ENCODE data around the gene HMGN4.

HMGN4 gene

GRCh38 chr6:26537846-26538571 lies at the start of gene HMGN4:
TSS of gene HMGN4 (plus strand) at chr6:26538366. CDS start at chr6:26545207, 6,841 bp downstream.
- ChIA-PET CTCF (interaction anchor here (0.8 to 1.8 kb wide), 15 partner anchors 9 to 1151 kb away, joined by 3 to 8 read pairs (median 4); no protein-coding TSS in a partner anchor), POLR2A (interaction anchor here (0.7 to 1.7 kb wide), 9 partner anchors 10 to 494 kb away, joined by 3 to 10 read pairs (median 3); a partner anchor contains a TSS)
- no peak for TF ChIP-seq CTCF (IDR thresholded peaks at IDR 0.05; ENCODE audit: control extremely low read depth, extremely low read depth, low read depth, missing control alignments)
- peak; percentile 82 for DNase-seq (ENCODE audit: extremely low spot score)

- no peak for DNase-seq (ENCODE audit: extremely low spot score)
- no peak for TF ChIP-seq CTCF (IDR thresholded peaks at IDR 0.05; ENCODE audit: control extremely low read depth, extremely low read depth, low read depth, missing control alignments)
- ChIA-PET POLR2A (no interaction called here), CTCF (interaction anchor here (0.9 to 2.4 kb wide), 10 partner anchors 9 to 148 kb away, joined by 3 to 8 read pairs (median 5); partner anchors contain the start of gene HMGN4)
These were observed 47.9 kb upstream of the HMGN4 start for GRCh38 chr6:26489996-26490964.

GRCh38 chr6:26491604-26492003 lies 46.6 kb upstream of the HMGN4 start:
- no peak for TF ChIP-seq CTCF (IDR thresholded peaks at IDR 0.05; ENCODE audit: control extremely low read depth, extremely low read depth, low read depth, missing control alignments)
- ChIA-PET POLR2A (no interaction called here), CTCF (interaction anchor here (0.7 to 1.8 kb wide), 5 partner anchors 9 to 20 kb away, joined by 3 to 7 read pairs (median 3); no protein-coding TSS in a partner anchor)

GRCh38 chr6:26493258-26493657 lies 44.9 kb upstream of the HMGN4 start:
- CTCF ChIA-PET, result interaction anchor here (1.0 to 1.8 kb wide), 3 partner anchors 10 to 21 kb away, joined by 3 to 7 read pairs (median 4); no protein-coding TSS in a partner anchor
- peak; percentile 30 for DNase-seq (ENCODE audit: extremely low spot score)
- TF ChIP-seq CTCF (IDR thresholded peaks at IDR 0.05; ENCODE audit: control extremely low read depth, extremely low read depth, low read depth, missing control alignments), result peak; percentile 36
- POLR2A ChIA-PET, result no interaction called here

More at GRCh38 chr6:26491604-26492003, 46.6 kb upstream of the HMGN4 start:
- DNase-seq (ENCODE audit: extremely low spot score), result no peak

DNA sequence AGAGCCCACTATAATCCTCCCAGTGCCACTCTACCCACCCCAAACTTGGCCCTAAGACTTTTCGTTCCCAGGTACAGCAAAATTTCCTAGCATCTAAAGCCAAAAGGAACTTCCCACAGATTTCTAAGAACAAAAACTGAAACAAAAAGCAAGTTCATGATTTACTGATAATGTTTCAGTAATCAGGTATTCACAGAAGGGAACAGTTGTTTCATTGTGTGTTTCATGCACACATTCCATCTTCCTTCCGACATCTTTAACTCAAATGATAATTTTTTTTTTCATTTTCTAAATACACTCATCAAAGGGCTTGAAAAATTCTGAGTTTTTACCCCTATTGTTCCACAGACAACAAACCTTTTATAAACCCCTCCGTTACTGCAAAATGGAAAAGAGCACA lies 44.0 kb upstream of the HMGN4 start:
- CTCF ChIA-PET, result interaction anchor here (1.0 to 1.5 kb wide), 2 partner anchors 15 to 22 kb away, joined by 3 to 4 read pairs; no protein-coding TSS in a partner anchor
- no peak for DNase-seq (ENCODE audit: extremely low spot score)
- POLR2A ChIA-PET, result no interaction called here
- TF ChIP-seq CTCF (IDR thresholded peaks at IDR 0.05; ENCODE audit: control extremely low read depth, extremely low read depth, low read depth, missing control alignments), result no peak

GRCh38 chr6:26495281-26495680 lies 42.9 kb upstream of the HMGN4 start:
- no peak for TF ChIP-seq CTCF (IDR thresholded peaks at IDR 0.05; ENCODE audit: control extremely low read depth, extremely low read depth, low read depth, missing control alignments)
- ChIA-PET POLR2A (interaction anchor here (0.6 kb wide), 2 partner anchors 65 to 223 kb away, joined by 4 to 5 read pairs; no protein-coding TSS in a partner anchor), CTCF (interaction anchor here (0.9 to 2.2 kb wide), 5 partner anchors 9 to 154 kb away, joined by 3 to 9 read pairs (median 4); no protein-coding TSS in a partner anchor)
- DNase-seq (ENCODE audit: extremely low spot score), result no peak
